Measurements from ENCODE around the gene RELB. TPM values are rescaled to one million over a fixed set of nuclear protein-coding genes. Genes with fewer than 3 reads are reported as not detected.

The RELB gene
- polyA plus RNA-seq, 1 donor from 2014 or later: 1.1 TPM

DNA sequence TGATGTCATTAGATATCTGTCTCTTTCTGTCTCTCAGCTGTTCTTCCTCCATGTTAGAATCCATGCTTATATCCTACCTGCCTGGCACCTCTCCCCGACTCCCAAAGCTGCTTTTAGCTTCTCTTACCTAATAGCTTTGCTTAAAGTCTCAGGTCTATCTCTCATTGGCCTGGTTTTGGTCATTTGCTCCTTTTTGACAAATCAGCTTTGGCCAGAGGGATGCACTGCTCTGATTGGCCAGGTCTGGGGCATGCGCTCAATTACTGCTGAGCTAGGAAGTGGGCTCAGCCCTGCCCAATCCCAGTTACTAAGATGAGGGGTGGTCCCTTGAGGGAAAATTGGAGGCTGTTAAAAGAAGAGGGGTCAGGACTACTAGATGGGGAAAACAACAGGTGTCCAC, 26.1 kb downstream of the RELB start:
- Histone ChIP-seq H3K4me3 (ENCODE audit: low read length) (no peak overlapping the region), H3K27me3 (ENCODE audit: insufficient read depth, low read depth, low read length) (no peaks in the 10 kb centered on the region), H3K9me3 (ENCODE audit: low read length) (no peaks in the 10 kb centered on the region), H3K9ac (ENCODE audit: low read length) (no peak overlapping the region), H3K79me2 (replicated peaks; ENCODE audit: insufficient read depth, low read length) (no peaks in the 10 kb centered on the region), H3K27ac (ENCODE audit: low read length) (no peak overlapping the region), H2AFZ (ENCODE audit: low read depth, low read length) (no peak overlapping the region), H3K4me2 (ENCODE audit: low read length) (no peak overlapping the region), H3K9me2 (ENCODE audit: insufficient read depth, low read length) (no peaks in the 10 kb centered on the region), H4K20me1 (ENCODE audit: insufficient read depth) (no peaks in the 10 kb centered on the region), H3K36me3 (ENCODE audit: insufficient read depth, low read length) (no peaks in the 10 kb centered on the region), H3F3A (ENCODE audit: insufficient read depth, low read length, poor library complexity, severe bottlenecking) (no peaks in the 10 kb centered on the region)
- TF ChIP-seq, protein P1, sequence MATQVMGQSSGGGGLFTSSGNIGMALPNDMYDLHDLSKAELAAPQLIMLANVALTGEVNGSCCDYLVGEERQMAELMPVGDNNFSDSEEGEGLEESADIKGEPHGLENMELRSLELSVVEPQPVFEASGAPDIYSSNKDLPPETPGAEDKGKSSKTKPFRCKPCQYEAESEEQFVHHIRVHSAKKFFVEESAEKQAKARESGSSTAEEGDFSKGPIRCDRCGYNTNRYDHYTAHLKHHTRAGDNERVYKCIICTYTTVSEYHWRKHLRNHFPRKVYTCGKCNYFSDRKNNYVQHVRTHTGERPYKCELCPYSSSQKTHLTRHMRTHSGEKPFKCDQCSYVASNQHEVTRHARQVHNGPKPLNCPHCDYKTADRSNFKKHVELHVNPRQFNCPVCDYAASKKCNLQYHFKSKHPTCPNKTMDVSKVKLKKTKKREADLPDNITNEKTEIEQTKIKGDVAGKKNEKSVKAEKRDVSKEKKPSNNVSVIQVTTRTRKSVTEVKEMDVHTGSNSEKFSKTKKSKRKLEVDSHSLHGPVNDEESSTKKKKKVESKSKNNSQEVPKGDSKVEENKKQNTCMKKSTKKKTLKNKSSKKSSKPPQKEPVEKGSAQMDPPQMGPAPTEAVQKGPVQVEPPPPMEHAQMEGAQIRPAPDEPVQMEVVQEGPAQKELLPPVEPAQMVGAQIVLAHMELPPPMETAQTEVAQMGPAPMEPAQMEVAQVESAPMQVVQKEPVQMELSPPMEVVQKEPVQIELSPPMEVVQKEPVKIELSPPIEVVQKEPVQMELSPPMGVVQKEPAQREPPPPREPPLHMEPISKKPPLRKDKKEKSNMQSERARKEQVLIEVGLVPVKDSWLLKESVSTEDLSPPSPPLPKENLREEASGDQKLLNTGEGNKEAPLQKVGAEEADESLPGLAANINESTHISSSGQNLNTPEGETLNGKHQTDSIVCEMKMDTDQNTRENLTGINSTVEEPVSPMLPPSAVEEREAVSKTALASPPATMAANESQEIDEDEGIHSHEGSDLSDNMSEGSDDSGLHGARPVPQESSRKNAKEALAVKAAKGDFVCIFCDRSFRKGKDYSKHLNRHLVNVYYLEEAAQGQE (IDR thresholded peaks at IDR 0.05; ENCODE audit: borderline replicate concordance): no peak
- no peak for TF ChIP-seq RAD21 (conservative IDR thresholded peaks at IDR 0.05)
- no peak for TF ChIP-seq EZH2 (IDR thresholded peaks at IDR 0.05; ENCODE audit: borderline replicate concordance, insufficient read depth, low read length, poor library complexity, severe bottlenecking)
- no peak for TF ChIP-seq SMC3 (conservative IDR thresholded peaks at IDR 0.05; ENCODE audit: poor library complexity)
- TF ChIP-seq POLR2AphosphoS5 (IDR thresholded peaks at IDR 0.05): no peak
- TF ChIP-seq, protein P2, sequence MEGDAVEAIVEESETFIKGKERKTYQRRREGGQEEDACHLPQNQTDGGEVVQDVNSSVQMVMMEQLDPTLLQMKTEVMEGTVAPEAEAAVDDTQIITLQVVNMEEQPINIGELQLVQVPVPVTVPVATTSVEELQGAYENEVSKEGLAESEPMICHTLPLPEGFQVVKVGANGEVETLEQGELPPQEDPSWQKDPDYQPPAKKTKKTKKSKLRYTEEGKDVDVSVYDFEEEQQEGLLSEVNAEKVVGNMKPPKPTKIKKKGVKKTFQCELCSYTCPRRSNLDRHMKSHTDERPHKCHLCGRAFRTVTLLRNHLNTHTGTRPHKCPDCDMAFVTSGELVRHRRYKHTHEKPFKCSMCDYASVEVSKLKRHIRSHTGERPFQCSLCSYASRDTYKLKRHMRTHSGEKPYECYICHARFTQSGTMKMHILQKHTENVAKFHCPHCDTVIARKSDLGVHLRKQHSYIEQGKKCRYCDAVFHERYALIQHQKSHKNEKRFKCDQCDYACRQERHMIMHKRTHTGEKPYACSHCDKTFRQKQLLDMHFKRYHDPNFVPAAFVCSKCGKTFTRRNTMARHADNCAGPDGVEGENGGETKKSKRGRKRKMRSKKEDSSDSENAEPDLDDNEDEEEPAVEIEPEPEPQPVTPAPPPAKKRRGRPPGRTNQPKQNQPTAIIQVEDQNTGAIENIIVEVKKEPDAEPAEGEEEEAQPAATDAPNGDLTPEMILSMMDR (IDR thresholded peaks at IDR 0.05; ENCODE audit: poor library complexity, severe bottlenecking): no peak
- TF ChIP-seq EP300 (conservative IDR thresholded peaks at IDR 0.05; ENCODE audit: poor library complexity, severe bottlenecking): no peak
- TF ChIP-seq MXI1 (conservative IDR thresholded peaks at IDR 0.05; ENCODE audit: poor library complexity, severe bottlenecking): no peak
- no peak for TF ChIP-seq TAF1 (IDR thresholded peaks at IDR 0.05; ENCODE audit: low read depth)

DNA sequence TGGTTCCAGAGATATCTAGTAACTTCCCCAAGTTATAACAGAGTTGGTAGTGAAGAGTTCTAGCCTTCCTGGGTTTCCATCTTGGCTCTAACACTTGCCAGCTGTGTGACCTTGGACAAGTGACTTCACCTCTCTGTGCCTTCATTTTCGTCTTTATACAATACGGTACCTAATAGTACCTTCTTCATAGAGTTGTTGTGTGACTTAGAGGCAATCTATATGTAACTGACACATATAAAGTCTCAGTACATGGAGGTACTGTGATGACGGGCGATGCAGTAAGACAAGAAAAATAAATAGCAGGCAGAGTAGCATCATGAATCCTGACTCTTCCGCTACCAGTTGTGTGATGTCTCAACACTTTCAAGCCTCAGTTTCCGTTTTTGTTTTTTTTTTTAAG, 29.6 kb downstream of the RELB start:
- no peaks in the 10 kb centered on the region for H3K9me2 ChIP-seq (ENCODE audit: insufficient read depth, low read length)
- no peaks in the 10 kb centered on the region for H3K36me3 ChIP-seq (ENCODE audit: insufficient read depth, low read length)
- H3K9me3 ChIP-seq (ENCODE audit: low read length): no peaks in the 10 kb centered on the region
- H3K27me3 ChIP-seq (ENCODE audit: insufficient read depth, low read depth, low read length): no peaks in the 10 kb centered on the region
- no peak overlapping the region for H3K27ac ChIP-seq (ENCODE audit: low read length)
- no peaks in the 10 kb centered on the region for H3F3A ChIP-seq (ENCODE audit: insufficient read depth, low read length, poor library complexity, severe bottlenecking)
- H3K79me2 ChIP-seq (replicated peaks; ENCODE audit: insufficient read depth, low read length): no peaks in the 10 kb centered on the region
- no peaks in the 10 kb centered on the region for H4K20me1 ChIP-seq (ENCODE audit: insufficient read depth)
- no peak overlapping the region for H2AFZ ChIP-seq (ENCODE audit: low read depth, low read length)
- TF ChIP-seq RAD21 (conservative IDR thresholded peaks at IDR 0.05): no peak
- TF ChIP-seq EP300 (conservative IDR thresholded peaks at IDR 0.05; ENCODE audit: poor library complexity, severe bottlenecking): no peak
- no peak for TF ChIP-seq SMC3 (conservative IDR thresholded peaks at IDR 0.05; ENCODE audit: poor library complexity)
- TF ChIP-seq, protein P2 (IDR thresholded peaks at IDR 0.05; ENCODE audit: poor library complexity, severe bottlenecking): no peak
- no peak for TF ChIP-seq MXI1 (conservative IDR thresholded peaks at IDR 0.05; ENCODE audit: poor library complexity, severe bottlenecking)
- TF ChIP-seq EZH2 (IDR thresholded peaks at IDR 0.05; ENCODE audit: borderline replicate concordance, insufficient read depth, low read length, poor library complexity, severe bottlenecking): no peak
- TF ChIP-seq TAF1 (IDR thresholded peaks at IDR 0.05; ENCODE audit: low read depth): no peak
- TF ChIP-seq, protein P1 (IDR thresholded peaks at IDR 0.05; ENCODE audit: borderline replicate concordance): no peak
- no peak for TF ChIP-seq POLR2AphosphoS5 (IDR thresholded peaks at IDR 0.05)
- no peak overlapping the region for H3K9ac ChIP-seq (ENCODE audit: low read length)
- H3K4me3 ChIP-seq (ENCODE audit: low read length): no peak overlapping the region
- H3K4me2 ChIP-seq (ENCODE audit: low read length): no peak overlapping the region

Measured in neural cell (in vitro differentiated cells).